Amniotic stem cell (primary cell): ENCODE results near the gene FAM98A.

Experiments
- DNase-seq: peaks from one replicate; lab custom pipeline; 2025; lab: John Stamatoyannopoulos, UW

FAM98A gene

DNA sequence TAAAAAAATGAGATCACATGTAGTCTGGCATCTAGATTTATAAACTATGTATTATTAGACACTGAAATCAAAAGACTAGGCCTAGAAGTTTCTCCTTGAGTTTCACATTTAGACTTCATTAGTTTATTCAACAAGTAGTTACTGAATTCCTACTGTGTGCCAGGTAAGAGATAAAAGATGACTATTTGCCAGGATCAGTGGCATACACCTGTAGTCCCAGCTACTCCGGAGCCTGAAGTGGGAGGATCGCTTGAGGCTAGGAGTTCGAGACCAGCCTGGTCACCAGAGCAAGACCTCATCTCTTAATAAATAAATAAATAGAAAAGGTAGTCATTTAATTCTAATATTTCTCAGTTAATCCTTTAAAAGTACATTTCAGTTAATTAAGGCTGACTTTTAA is 2.1 kb downstream of the FAM98A start:
- DNase-seq: no peak

DNA sequence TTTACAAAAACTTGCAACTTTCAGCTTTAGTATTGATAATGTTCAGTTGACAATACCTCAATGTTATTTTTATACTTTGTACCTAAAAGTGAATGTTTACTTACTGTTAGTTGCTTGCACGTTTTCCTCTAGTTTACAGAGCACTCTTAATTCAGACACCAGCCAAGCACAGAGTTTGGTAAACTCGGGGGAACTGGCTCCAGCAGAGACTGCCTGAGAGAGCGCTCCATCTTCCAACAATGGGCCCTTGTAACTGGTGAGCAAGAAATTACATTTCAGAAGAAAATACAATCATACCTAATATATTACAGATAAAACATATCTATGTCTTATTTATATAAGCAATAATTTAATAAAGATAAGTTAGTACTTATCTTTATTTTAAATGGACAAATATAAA is 3.7 kb downstream of the FAM98A start:
- no peak for DNase-seq

DNA sequence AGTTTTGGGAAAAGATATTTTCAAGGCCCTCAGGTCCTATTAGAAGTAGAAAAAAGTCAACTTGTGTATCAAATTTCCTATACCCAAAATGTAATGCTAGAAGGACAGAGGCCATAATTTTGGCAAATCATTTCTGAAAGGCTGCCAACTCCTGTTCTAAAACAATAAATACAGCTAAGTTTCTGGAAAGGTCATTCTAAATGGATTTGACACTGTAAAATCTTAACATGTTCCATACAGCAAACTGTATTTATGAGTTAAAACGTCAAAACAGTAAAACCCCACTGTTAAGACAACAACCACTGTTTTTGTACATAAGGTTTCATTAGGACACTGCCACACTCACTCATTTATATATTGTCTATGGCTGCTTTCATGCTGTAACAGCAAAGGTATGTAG is 9.7 kb downstream of the FAM98A start:
- DNase-seq: no peak

DNA sequence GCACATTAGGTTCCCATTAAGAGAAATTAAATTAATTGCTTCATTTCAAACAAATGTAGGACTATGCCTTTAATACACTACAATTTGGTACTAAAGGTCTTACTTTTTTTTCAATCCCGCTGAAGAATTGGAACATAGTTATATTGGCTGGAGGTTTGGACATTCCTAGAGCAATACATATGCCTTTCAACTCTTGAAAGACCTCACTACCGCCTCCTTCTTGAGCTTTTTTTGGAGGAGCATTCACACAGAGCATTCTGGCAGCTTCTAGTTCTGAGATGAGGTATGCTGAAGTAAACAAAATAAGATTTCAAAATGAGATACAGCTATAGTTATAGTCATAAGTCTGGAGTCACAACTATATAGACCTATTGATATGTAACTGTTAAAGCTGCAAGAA is 10.9 kb downstream of the FAM98A start:
- DNase-seq: no peak

DNA sequence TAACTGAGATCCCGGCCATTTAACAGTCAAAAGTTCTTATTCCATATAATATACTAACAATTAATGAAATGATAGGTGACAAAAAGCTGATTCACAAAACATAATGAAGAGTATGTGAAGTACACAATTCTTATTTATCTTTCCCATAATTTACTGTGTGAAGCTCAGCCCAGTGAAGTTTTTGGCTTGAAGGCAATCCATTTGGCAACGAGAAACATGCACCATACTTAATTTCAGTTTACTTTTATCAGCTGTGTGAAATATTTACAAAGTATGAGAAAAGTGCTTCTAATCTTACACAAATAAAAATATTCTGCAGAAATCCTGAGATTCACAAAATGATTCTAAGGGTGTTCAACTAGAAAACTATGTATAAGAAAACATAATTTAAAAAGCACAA is 12.3 kb downstream of the FAM98A start:
- no peak for DNase-seq

DNA sequence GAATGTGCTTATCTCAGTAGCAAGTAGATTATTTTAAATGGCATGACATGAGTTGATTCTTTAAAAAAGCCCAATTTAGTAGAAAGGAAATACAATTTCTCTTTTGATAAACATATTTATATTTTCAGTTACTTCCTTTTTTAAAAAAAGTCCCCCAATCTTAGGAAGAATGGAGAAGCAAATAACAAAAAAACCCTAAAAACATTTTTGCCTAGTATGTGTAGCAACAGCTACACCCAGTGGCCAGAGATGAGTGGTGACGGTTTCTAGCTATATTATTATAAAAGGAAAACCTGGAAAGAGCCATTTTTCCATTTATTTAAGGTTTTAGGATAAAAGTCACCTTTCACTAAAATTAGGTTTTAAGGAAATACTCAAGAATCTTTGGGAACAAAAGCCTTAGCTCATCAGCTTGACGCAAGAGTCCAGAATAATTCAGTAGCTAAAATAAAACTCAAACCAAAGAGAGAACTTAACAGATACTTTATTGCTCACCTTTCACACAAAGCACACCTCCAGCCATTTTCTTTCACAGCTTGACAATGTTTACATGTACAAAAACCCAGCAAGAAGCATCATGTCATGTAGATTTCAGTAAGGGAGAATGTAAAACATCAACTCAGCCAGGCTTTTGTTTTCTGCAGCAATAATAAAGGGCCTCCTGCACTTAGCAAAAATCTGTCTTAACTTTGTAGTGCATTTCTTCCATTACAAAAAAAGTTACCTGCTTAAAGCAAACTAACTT is 15.7 kb downstream of the FAM98A start:
- no peak for DNase-seq

DNA sequence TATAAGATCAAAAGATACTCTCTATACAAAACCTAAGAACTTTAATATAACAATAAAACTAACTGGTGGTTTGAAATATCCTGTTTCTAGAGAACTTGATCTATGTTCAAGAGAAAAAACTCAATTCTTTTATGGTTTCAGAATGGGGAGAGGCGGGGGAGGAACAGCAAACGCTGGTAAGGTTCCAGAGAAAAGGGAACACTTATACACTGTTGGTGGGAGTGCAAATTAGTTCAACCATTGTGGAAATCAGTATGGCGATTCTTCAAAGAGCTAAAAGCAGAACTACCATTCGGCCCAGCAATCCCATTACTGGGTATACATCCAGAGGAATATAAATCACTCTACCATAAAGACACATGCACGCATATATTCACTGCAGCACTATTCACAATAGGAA is 17.2 kb downstream of the FAM98A start:
- no peak for DNase-seq

DNA sequence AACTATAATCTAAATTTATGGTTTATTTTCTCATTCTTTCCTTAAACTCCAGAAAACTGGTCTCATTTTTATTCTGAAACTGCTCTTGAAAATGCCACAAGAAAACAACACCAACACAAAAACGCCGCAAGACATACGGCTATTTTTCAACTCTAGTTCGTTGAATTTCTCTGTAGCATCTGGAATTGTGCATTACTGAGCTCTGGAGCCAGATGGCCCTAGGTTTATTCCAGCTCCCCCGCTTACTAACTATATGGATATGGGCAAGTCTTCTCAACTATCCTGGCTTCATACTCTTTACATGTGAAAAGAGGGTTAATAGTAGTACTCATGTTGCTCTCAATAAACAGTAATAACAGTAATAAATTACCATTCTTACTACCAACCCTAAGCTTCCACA is 19.9 kb downstream of the FAM98A start:
- no peak for DNase-seq

DNA sequence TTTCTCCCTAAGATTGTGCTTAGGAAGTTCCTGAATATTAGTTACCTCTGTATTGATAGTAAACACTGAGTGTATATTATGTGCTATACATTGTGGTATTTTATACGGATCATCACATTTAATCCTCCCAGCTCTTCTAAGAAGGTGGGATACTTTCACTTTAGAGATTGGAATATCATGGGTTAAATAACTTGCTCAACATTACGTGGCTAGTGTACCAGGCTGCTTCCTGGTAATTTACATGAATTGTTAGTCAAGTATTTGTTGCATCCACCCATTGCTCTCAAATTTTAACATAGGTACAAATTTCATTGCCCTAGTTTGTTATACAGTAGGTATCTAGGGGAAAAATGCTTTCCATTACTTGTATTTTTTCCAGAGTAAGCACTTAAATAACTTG is 21.4 kb downstream of the FAM98A start:
- no peak for DNase-seq

DNA sequence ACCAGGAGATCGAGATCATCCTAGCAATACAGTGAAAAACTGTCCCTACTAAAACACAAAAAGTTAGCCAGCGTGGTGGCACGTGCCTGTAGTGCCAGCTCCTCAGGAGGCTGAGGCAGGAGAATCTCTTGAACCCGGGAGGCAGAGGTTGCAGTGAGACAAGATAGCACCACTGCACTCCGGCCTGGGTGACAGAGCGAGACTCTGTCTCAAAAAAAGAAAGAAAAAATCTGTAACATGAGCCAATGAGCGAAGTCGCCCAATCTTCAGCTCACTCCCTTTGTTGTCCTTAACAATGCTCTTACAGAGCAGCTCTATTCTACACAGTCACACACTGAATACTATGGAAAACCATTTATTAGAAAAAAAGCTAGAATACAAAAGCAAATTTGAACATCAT is 22.0 kb downstream of the FAM98A start:
- no peak for DNase-seq

DNA sequence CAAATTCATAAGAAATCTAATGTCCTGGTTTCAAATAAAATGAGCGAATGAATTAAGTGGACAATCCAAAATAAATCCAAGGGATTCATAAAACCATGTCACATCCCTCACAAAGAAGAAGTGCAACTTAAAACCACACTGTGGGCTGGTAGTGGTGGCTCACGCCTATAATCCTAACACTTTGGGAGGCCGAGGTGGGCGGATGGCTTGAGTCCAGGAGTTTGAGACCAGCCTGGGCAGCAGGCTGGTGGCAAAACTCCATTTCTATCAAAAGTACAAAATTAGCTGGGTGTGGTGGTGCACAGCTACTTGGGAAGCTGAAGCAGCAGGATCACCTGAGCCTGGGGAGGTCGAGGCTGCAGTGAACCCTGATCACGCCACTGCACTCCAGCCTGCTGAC is 25.4 kb downstream of the FAM98A start:
- no peak for DNase-seq

DNA sequence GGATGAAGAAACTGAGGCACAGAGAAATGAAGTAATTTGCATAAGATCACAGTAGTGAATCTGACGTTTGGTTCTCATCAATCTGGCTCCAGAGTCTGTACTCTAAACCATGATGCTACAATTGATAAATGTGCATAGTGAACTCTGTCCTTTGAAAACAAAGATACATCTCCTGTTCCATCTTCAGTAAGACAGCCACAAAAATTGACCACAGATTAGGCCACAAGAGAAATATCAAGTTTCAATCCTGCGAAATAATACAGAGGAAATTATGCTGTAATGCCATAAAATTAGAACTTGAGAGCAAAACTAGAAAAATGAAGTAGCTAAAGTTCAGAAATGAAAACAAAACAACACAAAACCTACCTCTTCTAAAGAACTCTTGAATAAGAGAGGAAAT is 28.4 kb downstream of the FAM98A start:
- no peak for DNase-seq

DNA sequence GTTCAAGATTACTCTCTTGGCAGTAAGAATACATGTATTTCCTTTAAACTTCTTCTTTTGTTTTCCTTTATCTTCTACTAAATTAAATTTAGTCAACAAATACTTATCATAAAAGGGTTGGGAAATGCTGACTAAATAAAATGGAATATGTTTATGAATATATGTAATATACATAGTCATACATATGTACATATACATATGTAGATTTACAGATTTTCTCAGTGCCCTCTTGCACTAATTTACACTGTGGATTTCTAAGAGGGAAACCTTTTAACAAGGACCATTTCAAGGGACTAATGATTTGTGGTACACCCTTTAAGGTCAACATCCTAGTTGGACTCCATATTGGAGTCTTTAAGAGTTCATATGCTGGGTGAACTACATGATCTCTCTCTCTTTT is 37.2 kb downstream of the FAM98A start:
- DNase-seq: no peak

DNA sequence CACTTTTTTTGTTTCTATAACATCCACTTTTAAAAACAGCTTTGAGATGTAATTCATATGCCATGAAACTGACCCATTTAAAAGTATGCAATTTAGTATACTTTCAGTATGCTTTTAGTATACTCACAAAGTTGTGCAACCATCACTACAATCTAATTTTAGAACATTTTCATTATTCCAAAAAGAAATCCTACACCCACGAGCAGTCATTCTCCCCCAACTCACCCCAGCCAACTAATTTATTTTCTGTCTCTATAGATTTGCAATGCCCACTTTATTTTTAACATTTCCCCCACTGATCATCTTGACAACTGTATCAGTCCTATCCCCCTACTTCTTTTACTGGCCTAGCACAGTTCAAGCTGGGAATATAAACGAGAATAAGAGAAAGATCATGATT is 39.1 kb downstream of the FAM98A start:
- no peak for DNase-seq

DNA sequence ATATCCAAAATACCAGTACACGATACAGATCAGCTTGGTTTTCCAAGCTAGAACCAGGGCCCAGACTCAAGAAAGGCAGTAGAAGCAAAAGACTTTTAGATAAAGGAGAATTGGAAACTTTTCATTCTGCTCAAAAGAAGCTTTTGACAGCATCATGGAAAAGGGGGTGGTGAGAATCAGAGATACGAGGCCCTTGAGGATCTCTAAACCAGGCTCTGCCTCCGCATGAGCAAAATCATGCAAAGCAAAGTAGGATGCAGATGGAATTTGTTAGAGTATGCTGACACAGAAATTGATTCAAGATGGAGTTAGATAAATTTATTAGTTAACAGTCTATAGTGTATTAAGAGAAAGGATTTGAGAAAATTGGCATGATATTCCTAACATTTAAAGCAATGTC is 39.8 kb downstream of the FAM98A start:
- no peak for DNase-seq

DNA sequence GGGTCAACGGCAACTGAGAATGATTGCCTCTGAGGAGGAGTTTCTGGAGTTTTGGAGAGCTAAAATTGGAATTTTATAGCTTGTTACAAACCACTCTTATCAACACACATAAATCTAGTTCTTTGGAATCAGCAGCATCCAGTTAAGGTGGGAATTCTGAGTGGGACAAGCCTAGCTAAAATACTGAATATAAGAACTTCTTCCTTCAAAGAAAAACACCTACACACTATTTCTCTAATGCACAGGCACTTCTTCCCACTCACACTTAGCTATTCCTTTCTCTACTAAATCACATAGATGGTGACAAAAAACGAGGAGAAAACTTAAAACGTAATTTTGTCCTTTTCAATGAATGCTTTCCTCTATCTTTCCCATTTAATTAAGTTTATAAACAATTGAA is 43.4 kb downstream of the FAM98A start:
- DNase-seq: no peak

DNA sequence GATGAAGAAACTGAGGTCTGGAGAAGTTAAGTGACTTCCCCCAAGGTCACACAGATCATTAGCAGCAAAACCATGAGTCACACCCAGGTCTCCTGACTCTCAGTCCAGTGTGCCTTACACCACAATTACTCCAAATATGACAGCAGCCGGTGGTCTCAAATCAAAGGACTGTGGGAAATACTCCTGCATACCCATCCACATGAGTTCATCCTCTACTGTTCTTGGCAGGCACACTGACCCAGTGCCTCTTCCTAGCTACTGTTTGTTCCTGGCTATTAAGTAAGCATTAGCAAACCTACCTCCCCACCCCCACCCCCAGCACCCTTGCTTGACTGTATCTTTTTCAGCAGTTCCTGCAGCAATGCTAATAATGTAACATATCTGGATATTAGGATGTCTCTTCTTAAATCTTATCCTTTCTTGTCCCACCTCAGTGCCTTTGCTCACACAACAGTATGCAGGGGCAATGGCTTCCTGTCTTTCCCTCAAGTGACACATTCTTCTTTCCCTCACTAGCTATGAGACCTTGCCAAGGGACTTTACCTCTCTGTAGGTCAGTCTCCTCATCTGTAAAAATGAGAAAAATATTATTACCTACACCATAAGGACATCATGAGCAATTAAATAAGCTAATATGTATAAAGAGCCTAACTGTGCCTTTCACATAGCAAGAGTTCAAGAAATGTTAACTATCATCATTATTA is 46.2 kb downstream of the FAM98A start:
- DNase-seq: no peak

DNA sequence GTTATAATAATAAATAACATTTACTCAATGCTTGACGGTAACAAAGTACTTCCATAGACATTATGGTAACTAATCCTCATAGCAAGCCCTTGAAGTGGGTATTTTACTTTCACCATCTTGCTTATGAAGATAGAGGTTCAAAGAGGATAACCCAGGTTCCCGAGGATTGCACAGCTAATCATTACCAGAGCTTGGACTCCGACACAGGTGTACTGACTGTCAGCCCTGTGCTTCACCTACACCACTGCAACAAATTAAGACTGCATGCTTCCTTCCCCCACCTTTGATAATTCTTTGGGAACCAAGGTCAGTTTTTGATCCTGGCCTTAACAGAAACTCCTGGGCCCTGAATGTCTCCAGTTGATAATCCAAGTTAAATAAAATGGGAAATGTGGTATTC is 48.9 kb downstream of the FAM98A start:
- DNase-seq: no peak

DNA sequence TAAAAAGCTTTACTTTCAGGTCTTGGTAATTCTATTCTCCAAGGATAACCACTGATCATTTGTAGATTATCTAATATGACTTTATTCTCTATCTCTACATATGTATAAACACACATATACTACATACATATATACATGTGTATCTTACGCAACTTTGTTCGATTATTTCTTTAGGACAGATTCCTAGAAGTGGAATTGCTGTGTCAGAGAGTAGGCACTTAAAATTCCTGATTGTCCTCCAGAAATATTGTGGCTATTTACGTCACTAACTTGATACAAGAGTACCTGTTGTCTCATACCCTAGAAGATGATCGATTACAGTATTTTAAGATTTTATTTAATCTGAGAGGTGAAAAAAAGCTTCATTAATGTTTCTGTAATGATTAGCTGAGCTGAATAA is 57.9 kb downstream of the FAM98A start:
- no peak for DNase-seq

DNA sequence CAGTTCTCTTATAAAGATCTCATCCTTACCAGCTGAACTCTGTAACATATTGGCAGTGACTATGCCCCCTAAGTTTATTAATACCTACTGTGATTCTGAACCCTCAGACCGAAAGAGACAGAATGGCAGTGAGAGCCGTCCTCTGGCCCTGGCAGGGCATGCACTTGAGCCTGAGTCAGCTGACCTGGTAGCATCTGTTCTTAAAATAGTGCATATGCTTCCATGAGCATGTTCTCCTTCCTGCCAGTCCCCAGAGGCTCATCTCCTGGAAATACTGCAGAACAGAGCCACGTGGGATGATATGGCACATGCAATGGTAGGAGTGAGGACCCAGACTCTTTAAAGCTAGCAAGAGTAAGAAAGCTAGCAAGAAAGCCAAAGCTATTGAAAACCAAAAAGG is 63.7 kb downstream of the FAM98A start:
- no peak for DNase-seq
